NB4 (cell line): ENCODE measurements around the gene NEK7.

Source experiments
- DNase-seq: peaks from one replicate; pipeline ENCODE4 v3.0.0; 2010; ENCODE audit warnings: low read depth
- H3K4me3 ChIP-seq: one replicate; pipeline ENCODE4 v1.5.1; 2011; ENCODE audit warnings: mild to moderate bottlenecking, low read depth, low read length, moderate library complexity
- MYC ChIP-seq: IDR thresholded peaks from 2 replicates; pipeline ENCODE4 v1.6.1; 2011; ENCODE audit warnings: low read depth, low read length
- POLR2A ChIP-seq: IDR thresholded peaks from 2 replicates; pipeline ENCODE4 v1.6.1; 2011; ENCODE audit warnings: mild to moderate bottlenecking; ENCODE audit not compliant: insufficient read length; ENCODE audit errors: extremely low read depth
- TF ChIP-seq, protein P1 (sequence below): IDR thresholded peaks from one replicate; pipeline ENCODE4 v1.5.1; 2012; ENCODE audit warnings: low read depth, low read length
- TF ChIP-seq, protein P2 (sequence below): IDR thresholded peaks from 2 replicates; pipeline ENCODE4 v1.6.1; 2011; ENCODE audit warnings: low read depth, low read length

Gene NEK7

DNA sequence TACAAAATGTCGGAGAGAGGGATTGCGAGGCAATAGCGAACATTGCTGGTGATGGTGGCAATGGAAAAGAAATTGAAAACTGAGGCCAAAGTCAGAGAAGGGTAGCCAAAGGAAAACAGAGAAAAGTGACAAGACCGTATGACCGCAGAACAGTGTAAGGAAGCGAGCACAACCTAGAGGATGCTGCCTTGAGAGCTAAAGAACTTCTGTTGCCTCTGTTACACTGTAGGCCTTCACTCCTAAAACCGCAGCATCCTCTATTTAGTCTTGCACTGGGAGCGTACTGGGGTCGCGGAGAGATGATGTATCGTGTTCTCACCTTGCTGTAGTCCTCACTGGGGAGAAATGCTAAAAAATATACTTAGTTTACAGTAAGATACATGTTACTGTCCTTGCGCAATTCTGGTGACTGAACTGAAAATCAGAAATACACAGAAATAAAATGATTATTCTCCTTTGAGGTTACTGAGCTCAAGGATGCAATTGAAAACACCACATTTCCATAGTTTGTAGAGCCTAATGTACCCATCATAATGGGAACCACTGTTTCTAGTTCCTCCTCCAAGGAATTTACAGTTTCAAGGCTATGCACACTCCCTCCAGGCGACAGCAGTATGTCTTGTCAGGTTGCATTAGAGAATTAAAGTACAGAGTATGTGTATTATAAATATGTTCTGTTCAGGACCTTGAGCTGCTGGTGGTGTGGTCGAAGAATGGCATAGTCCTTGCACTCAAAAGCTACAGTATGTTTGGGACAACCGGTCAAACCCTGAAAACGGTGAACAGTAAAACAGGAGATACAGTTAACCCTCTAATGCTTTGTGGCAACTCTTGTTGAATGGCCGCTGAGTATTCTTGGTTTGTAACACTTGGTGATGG, 1.3 kb downstream of the NEK7 start:
- peak; percentile 74 for DNase-seq
- TF ChIP-seq, protein P1, sequence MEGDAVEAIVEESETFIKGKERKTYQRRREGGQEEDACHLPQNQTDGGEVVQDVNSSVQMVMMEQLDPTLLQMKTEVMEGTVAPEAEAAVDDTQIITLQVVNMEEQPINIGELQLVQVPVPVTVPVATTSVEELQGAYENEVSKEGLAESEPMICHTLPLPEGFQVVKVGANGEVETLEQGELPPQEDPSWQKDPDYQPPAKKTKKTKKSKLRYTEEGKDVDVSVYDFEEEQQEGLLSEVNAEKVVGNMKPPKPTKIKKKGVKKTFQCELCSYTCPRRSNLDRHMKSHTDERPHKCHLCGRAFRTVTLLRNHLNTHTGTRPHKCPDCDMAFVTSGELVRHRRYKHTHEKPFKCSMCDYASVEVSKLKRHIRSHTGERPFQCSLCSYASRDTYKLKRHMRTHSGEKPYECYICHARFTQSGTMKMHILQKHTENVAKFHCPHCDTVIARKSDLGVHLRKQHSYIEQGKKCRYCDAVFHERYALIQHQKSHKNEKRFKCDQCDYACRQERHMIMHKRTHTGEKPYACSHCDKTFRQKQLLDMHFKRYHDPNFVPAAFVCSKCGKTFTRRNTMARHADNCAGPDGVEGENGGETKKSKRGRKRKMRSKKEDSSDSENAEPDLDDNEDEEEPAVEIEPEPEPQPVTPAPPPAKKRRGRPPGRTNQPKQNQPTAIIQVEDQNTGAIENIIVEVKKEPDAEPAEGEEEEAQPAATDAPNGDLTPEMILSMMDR = no peak
- TF ChIP-seq MYC = peak; percentile 16; the same call in 1 of the 2 replicates
- peak overlapping the region; percentile 96 for H3K4me3 ChIP-seq

DNA sequence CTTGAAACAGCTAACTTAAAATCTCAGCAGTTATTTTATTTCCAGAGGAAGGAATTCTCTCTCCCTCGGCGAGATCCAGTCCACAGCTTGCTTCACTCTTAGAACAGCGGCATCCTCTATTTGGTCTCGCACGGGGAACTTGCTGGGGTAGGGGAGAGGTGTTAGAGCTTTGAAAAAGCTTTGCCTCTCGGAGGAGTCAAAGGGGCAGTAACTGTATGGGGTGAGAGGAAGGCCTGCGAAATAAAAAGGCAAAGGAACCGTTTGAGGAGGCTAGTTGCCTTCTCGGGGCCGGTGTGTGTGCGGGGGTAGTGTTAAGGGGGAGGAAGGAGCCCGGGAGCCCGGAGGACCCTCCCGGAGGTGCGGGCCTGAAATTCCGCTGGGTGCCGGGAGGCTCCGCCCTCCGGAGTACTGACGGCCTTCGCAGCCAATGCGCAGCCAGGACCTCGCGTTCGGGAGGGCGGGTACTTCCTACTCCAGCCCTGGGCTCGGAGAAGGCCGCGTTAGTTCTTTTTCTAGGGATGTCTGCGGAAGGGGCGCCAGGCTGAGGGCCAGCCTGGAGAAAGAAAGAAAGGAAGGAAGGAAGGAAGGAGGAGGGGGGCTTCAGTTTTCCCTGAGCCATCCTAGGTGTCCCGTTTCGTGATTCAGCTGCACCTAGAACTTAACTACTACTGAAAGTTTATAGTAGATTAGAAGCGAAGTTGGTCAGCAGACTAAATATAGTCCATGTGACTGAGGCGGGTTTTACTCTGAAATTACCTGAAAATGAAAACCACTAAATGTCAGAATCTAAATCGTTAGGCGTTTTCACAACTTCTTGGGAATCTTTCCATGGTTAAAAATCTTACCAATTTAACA, 2.2 kb downstream of the NEK7 start:
- peak; percentile 93 for DNase-seq
- H3K4me3 ChIP-seq = peak overlapping the region; percentile 96
- TF ChIP-seq, protein P1 = no peak
- peak; percentile 50 for TF ChIP-seq MYC
- TF ChIP-seq, protein P2, sequence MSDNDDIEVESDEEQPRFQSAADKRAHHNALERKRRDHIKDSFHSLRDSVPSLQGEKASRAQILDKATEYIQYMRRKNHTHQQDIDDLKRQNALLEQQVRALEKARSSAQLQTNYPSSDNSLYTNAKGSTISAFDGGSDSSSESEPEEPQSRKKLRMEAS = peak; percentile 48
- peak; percentile 91 for TF ChIP-seq POLR2A

DNA sequence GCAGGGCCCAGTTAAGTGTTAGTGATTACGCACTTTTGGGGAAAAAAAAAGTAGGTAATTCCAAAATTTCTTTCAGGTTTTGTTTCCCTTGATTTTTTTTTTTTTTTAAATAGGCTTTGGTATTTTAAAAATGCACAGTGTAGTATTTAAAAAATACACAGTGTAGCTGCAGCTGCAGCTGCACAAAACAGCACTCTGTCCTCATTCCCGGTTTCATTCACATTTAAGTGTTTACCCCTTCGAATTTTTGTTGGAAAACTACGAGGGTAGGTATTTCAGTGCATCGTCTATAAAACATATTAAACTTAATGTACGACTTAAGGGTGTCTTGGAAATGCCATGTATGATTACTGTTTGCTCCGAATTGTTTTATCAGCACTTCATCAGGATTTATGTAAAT, 3.4 kb downstream of the NEK7 start:
- H3K4me3 ChIP-seq = no peak overlapping the region
- no peak for DNase-seq
- TF ChIP-seq MYC = no peak
- no peak for TF ChIP-seq POLR2A
- TF ChIP-seq, protein P1 = no peak
- TF ChIP-seq, protein P2 = no peak

DNA sequence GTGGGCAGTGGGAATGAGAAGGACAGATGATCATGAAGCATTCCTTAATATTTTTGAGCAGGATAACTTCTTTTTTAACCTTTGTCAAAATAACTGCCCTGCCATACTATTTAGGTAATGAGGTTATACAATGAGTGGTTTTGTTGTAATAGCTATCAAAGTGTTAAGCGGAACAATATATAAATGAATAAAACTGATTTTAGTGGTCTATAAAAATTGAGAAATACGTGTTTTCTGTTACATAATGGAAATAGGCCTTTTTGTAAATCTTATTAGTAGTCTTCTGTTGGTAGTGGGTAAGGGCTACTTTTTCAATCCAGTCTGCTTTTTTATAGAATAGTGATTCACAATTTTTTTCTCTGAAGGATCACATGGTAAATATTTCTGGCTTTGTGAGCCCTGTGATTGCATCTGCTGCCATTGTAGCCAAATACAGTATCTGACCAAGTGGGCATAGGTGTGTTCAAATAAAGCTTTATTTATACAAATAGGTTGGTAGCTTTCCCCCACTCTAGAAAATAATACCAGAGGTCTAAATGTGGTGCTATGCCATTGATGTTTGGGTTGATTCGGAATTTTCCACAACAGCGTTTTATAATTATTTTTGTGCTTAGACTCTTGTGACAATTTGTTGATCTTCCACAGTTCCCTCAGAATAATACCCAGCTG, 4.3 kb downstream of the NEK7 start:
- no peak for DNase-seq
- TF ChIP-seq MYC = no peak
- H3K4me3 ChIP-seq = no peak overlapping the region

DNA sequence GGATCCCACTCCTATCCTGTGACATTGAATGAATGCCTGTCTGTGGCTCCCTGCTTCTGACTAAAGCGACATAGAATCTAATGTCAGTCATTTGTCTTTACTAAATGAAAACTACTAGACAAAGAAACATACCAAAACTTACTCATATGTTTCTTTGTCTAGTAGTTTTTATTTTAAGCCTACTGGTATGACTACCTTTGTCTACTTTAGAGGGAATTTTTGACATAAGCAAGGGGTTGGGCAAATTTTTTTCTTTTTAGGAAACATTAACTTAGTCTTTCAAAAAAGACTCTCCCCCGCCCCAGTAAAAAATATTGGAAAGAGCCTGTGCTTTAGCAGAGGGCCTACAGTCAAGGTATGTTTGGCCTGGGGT, 4.9 kb downstream of the NEK7 start:
- TF ChIP-seq MYC (no peak), POLR2A (no peak)
- TF ChIP-seq, protein P1 = no peak
- TF ChIP-seq, protein P2 = no peak
- H3K4me3 ChIP-seq = no peak overlapping the region
- no peak for DNase-seq

DNA sequence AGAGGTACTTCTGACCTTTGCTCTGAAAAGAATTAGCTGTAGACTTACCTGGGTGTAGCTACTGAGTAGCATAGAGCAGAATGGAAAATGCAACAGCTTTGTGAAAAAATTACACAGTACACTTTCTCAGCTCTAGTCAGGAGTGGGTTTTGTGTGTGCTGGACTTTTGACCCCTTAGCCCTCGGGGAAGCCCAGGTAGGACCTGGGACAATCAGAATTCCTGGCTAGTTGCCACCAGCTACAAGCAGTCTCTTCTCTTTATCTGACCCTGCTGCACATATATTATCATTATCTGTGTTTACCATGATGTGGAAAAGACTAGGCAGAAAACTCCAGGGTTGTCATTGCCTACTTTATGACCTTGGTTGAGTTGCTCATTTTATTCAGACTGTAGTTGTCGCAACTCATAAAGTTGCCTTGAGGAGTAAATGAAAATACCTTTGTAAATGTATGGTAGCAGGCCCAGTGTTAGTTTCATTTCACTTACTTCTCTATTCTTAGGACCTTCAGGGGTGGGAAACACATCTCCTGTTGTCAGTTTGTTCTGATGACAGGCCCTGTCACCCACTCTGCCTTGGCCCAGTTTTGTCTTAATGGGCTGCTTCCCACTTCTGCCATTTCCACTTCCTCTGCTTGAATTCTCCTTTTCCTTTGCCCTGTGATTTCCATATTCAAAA, 5.4 kb downstream of the NEK7 start:
- no peak overlapping the region for H3K4me3 ChIP-seq
- peak; percentile 62 for DNase-seq
- TF ChIP-seq, protein P2 = no peak
- TF ChIP-seq MYC (no peak), POLR2A (no peak)
- TF ChIP-seq, protein P1 = no peak
